ENCODE measurements around the gene HHAT.

GRCh38 chr1:210398466-210398865 lies 69.8 kb downstream of the HHAT start:
- no peak for TF ChIP-seq CTCF (IDR thresholded peaks at IDR 0.05)
- no peak for TF ChIP-seq POLR2A (IDR thresholded peaks at IDR 0.05; ENCODE audit: low read depth)
- no peak for TF ChIP-seq POLR2AphosphoS5 (IDR thresholded peaks at IDR 0.05)

Data from esophagus muscularis mucosa (tissue), 3 donors.